ENCODE results near the gene CIAO2A.

DNA sequence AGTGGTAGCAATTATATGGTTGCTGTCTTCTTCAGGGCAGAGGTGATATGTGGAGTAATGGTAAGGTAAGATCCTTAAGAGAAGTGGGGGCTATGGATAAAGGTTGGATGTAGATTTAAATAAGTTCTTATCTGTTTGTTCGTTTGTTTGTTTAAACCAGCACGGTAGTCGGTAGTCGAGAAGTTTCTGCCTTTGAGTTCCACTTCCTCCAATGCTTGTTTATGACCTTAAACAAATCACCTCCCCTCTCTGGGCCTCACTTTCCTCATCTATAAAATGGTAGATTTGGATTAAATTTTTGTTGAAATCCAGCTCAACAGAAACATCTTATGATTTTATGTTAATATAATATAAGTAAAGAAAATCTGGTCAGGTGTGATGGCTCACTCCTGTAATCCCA is 59.1 kb downstream of the CIAO2A start:
- TF ChIP-seq, protein P1, sequence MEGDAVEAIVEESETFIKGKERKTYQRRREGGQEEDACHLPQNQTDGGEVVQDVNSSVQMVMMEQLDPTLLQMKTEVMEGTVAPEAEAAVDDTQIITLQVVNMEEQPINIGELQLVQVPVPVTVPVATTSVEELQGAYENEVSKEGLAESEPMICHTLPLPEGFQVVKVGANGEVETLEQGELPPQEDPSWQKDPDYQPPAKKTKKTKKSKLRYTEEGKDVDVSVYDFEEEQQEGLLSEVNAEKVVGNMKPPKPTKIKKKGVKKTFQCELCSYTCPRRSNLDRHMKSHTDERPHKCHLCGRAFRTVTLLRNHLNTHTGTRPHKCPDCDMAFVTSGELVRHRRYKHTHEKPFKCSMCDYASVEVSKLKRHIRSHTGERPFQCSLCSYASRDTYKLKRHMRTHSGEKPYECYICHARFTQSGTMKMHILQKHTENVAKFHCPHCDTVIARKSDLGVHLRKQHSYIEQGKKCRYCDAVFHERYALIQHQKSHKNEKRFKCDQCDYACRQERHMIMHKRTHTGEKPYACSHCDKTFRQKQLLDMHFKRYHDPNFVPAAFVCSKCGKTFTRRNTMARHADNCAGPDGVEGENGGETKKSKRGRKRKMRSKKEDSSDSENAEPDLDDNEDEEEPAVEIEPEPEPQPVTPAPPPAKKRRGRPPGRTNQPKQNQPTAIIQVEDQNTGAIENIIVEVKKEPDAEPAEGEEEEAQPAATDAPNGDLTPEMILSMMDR (conservative IDR thresholded peaks at IDR 0.05 in 1 of 2, IDR thresholded peaks at IDR 0.05 in 1 of 2; ENCODE audit: extremely low read depth in 1 of 2, insufficient read depth in 1 of 2, low read depth in 1 of 2, low read length in 2 of 2) = no peak
- TF ChIP-seq EZH2 (IDR thresholded peaks at IDR 0.05; ENCODE audit: borderline replicate concordance, low read length) = no peak

Measured in mammary epithelial cell (primary cell).